GM21576 (cell line): Measurements from ENCODE around the gene UBE2L3.

Experiments used
- ATAC-seq: cut with Tn5 transposase; IDR thresholded peaks from one replicate; pipeline ENCODE4 v1.9.1; 2021; ENCODE audit warnings: mild to moderate bottlenecking, moderate library complexity; ENCODE audit not compliant: unreplicated experiment

The UBE2L3 gene

GRCh38 chr22:21669026-21669425, 101.5 kb downstream of the UBE2L3 start:
- ATAC-seq: no peak

- ATAC-seq: no peak
Observed at GRCh38 chr22:21672107-21672629, 104.7 kb downstream of the UBE2L3 start.
